ENCODE data around the gene MBLAC1. TPM values are rescaled to one million over a fixed set of nuclear protein-coding genes. Genes with fewer than 3 reads are reported as not detected.

Gene MBLAC1
- total RNA-seq, 2 donors from 2014 or later: 2.1 to 5.3 TPM

DNA sequence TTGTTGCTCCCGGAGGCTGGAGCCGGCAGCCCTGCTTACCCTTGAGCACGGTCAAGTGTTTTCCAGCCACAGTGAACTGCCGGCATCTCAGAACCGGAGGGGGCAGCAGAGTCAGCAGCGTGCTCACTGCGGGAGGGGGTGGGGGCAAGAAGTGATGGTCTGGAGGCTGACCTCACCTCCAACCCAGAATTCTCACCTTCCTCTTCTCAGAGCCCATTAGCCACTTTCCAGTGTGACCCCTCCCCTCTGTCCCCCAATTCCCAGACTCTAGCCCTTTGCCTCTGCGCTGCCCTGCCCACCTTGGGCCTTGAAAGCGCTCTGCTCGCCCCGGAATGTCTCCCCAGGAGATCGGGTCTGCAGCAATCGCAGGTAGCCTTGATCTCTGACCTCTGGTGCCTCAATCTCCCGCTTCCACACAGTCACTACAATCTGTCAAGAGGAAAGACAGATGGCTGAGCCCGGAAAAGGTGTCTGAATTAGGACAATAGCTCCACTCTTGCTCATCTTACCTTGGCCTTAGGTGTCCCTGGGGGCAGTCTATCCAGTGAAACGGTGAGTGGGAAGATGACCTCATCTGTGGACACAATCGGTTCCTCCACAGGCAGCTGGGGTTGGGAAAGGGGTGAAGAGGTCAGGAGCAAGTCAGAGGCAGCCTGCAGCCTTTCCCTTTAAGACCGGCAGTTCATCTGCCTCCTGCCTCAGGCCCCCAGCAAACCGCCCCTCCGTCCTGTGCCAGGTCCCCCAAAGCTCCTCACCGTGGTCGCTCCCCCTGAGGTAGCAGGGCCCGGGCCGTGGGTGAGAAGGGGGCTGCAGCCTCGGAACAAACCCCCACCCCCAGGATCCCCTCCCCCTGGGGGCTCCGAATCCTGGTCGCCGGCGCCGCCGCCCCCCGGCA is 30.8 kb downstream of the MBLAC1 start:
- DNase-seq (peak; percentile 39 to 64 (median 51)), ATAC-seq (peak; percentile 58)
- intact Hi-C loops (cut with DNase I): no loop called here
- WGBS, 2 donors: 14 to 27% methylated on average over 18 to 32 of the region's 32 CpGs
- TF ChIP-seq, protein P1, sequence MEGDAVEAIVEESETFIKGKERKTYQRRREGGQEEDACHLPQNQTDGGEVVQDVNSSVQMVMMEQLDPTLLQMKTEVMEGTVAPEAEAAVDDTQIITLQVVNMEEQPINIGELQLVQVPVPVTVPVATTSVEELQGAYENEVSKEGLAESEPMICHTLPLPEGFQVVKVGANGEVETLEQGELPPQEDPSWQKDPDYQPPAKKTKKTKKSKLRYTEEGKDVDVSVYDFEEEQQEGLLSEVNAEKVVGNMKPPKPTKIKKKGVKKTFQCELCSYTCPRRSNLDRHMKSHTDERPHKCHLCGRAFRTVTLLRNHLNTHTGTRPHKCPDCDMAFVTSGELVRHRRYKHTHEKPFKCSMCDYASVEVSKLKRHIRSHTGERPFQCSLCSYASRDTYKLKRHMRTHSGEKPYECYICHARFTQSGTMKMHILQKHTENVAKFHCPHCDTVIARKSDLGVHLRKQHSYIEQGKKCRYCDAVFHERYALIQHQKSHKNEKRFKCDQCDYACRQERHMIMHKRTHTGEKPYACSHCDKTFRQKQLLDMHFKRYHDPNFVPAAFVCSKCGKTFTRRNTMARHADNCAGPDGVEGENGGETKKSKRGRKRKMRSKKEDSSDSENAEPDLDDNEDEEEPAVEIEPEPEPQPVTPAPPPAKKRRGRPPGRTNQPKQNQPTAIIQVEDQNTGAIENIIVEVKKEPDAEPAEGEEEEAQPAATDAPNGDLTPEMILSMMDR (IDR thresholded peaks at IDR 0.05): no peak
- no peak for TF ChIP-seq POLR2A (IDR thresholded peaks at IDR 0.05)
- H3K4me1 ChIP-seq: peaks cover 22% of the 10 kb centered on the region
- H3K9me3 ChIP-seq: no peaks in the 10 kb centered on the region
- H3K27ac ChIP-seq: peak overlapping the region in 3 of 4 donors; percentile 65 to 72 (median 68)
- H3K27me3 ChIP-seq: no peaks in the 10 kb centered on the region
- H3K36me3 ChIP-seq (replicated peaks in 1 of 2; ENCODE audit: insufficient read depth in 1 of 2, low read depth in 2 of 2): peaks cover 0 to 2% of the 10 kb centered on the region in 2 donors
- peak overlapping the region; percentile 60 to 97 for H3K4me3 ChIP-seq

DNA sequence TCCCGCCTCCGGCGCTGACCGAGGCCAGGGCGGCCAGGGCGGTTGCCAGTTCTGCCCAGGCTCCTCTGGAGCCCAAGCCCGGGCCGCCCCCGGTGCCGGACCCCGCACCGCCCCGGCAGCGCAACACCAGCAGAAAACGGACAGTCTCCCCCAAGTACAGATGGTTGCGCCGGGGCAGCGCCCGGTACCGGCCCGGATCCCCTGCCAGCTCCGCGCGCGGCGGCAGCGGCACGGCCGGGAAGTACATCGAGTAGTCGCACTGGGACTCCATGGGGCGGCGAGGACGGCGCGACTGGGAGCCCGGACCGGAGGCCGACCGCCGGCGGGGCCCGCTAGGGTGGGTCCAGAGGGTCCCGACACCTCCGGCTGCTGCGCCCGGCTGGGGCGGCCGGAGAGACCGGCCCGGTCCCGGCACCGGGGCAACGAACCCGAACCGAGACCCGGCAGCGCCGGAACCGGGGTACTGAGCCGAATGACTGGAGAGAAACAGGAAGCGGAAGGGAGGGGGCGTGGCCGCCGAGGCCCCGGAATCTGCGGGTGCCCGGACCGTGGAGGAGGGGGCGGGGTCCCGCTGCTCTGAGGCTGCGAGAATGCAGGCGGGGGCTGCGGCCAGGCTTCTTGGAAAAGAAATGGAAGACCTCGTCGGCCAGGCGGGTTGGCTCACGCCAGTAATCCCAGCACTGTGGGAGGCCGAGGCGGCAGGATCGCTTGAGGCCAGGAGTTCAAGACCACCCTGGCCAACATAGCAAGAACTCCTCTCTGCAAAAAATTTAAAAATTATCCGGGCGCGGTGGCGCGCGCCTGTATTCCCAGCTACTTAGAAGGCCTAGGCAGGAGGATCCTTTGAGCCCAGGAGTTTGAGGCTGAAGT is 31.7 kb downstream of the MBLAC1 start, which contains the start of gene TRAPPC14:
TRAPPC14 (minus strand) TSS at position 495 of the 870 bp plus-strand sequence; CDS start at position 271, 224 bp downstream.
- DNase-seq (peak; percentile 88 to 94 (median 90)), ATAC-seq (peak; percentile 91)
- 0 to 1% methylated on average over 24 to 83 of the region's 87 CpGs for WGBS, 2 donors
- Histone ChIP-seq H3K9me3 (no peaks in the 10 kb centered on the region), H3K4me3 (peak within 1 kb of the TSS; percentile 60 to 97), H3K36me3 (replicated peaks in 1 of 2; ENCODE audit: insufficient read depth in 1 of 2, low read depth in 2 of 2) (no peaks in the 10 kb centered on the region), H3K27ac (peak within 1 kb of the TSS; percentile 45 to 72 (median 66)), H3K4me1 (peaks cover 22% of the 10 kb centered on the region), H3K27me3 (no peaks in the 10 kb centered on the region)
- intact Hi-C loops (cut with DNase I): no loop called here
- TF ChIP-seq, protein P1 (IDR thresholded peaks at IDR 0.05): peak in 1 of 7 experiments; percentile 3
- peak in 2 of 3 donors; percentile 52 to 54 for TF ChIP-seq POLR2A (IDR thresholded peaks at IDR 0.05)

GRCh38 chr7:100159099-100159623 is 32.4 kb downstream of the MBLAC1 start:
- Histone ChIP-seq H3K4me3 (peak overlapping the region in 1 of 2 donors; percentile 60), H3K4me1 (peaks cover 22% of the 10 kb centered on the region), H3K27me3 (no peaks in the 10 kb centered on the region), H3K27ac (peak overlapping the region in 2 of 4 donors; percentile 68 to 72), H3K36me3 (replicated peaks in 1 of 2; ENCODE audit: insufficient read depth in 1 of 2, low read depth in 2 of 2) (no peaks in the 10 kb centered on the region), H3K9me3 (no peaks in the 10 kb centered on the region)
- 62 to 70% methylated on average over 7 of the region's 7 CpGs for WGBS, 2 donors
- ATAC-seq (no peak), DNase-seq (no peak)
- TF ChIP-seq, protein P1 (IDR thresholded peaks at IDR 0.05): no peak
- TF ChIP-seq POLR2A (IDR thresholded peaks at IDR 0.05): no peak
- intact Hi-C loops (cut with DNase I): no loop called here

DNA sequence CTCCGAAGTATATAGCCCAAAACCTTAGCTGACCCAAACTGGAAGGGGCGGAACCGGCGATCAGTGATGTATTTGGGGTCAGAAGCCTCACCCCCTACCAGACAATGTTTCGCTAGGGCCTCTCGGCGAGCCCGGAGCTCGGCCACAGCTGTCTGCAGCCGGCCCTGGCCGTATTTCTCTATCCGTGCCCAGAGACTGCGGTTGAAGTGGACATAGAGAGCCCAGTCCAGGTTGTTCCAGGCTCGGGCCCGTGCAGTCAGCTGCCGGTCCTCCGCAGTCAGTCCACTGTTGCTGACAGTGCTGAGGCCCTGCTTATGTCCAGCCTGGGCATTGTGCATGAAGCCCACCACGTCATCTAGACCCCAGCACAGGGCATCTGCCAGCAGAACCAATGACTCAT is 33.3 kb downstream of the MBLAC1 start:
- intact Hi-C loops (cut with DNase I): no loop called here
- DNase-seq: no peak

More for the DNA sequence above, 33.3 kb downstream of the MBLAC1 start:
- H3K36me3 ChIP-seq (replicated peaks in 1 of 2; ENCODE audit: insufficient read depth in 1 of 2, low read depth in 2 of 2): no peaks in the 10 kb centered on the region
- H3K27ac ChIP-seq: no peak overlapping the region
- WGBS, 2 donors: 91% methylated on average over 18 of the region's 18 CpGs; no CpG with 5 or more reads in 1 of the 2 donors
- no peak overlapping the region for H3K4me3 ChIP-seq
- no peaks in the 10 kb centered on the region for H3K9me3 ChIP-seq
- peaks cover 22% of the 10 kb centered on the region for H3K4me1 ChIP-seq
- no peak for TF ChIP-seq POLR2A (IDR thresholded peaks at IDR 0.05)
- TF ChIP-seq, protein P1 (IDR thresholded peaks at IDR 0.05): no peak
- ATAC-seq: no peak
- H3K27me3 ChIP-seq: no peaks in the 10 kb centered on the region
